ENCODE data around the gene GALK1.
A peak's percentile ranks its signal among the peaks of the same experiment; 100 is the strongest.

DNA sequence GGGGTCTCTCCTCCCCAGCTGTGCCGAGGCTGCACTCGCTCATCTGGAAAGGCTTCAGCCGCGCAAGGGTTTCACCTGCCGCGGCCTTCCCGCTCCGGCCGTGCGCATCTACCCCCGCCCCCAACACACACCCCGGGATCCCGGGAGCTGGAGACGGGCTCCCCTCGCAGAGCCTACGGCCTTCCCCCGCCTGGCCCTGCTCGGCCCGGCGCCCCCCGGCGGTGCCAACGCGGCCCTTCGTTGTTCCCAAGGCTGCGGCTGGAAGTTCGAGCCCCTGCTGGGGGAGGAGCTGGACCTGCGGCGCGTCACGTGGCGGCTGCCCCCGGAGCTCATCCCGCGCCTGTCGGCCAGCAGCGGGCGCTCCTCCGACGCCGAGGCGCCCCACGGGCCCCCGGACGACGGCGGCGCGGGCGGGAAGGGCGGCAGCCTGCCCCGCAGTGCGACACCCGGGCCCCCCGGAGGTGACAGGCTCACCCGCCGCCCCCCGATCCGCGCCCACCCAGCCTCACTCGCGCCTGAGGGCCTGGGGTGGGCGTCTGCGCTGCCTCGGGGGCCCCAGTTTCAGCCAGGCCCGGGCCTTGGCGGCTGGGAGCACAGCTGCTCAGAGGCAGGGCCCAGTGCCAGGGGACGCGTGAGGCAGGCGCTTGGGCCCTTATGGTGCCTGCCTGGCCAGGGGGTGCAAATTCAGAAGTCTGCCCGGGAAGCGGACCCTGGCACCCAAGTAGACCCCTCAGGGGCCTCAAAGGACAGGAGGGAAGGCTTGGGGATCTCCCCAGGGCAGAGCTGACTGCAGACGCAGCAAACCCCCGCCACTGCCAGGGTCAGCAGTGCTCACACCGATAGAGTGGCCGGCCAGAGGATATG is 11.2 kb downstream of the GALK1 start:
- TF ChIP-seq CTCF (IDR thresholded peaks at IDR 0.05; ENCODE audit: low read length) (peak; percentile 55), EZH2 (optimal IDR thresholded peaks at IDR 0.05; ENCODE audit: low read depth, low read length) (no peak)
